Ovary (tissue), 3 donors: ENCODE measurements around the gene GRIN1.

Experiments
- CTCF ChIP-seq, 3 donors: fragments of 450-650 bp in 2 of 3; fragments of 200-600 bp in 1 of 3; IDR thresholded peaks; one replicate each; pipeline versions ENCODE4 v1.5.1 to v1.8.0; 2016 to 2022; ENCODE audit warnings: antibody characterized with exemption in 3 of 3, mild to moderate bottlenecking in 1 of 3
- POLR2A ChIP-seq: fragments of 450-650 bp; IDR thresholded peaks from one replicate; pipeline ENCODE4 v1.6.1; 2017; ENCODE audit warnings: antibody characterized with exemption, mild to moderate bottlenecking, moderate library complexity
- donor health status: DM: no; HTN: no; CAD: no.

- TF ChIP-seq CTCF (IDR thresholded peaks at IDR 0.05), result no peak
- TF ChIP-seq POLR2A, result no peak
Observed at GRCh38 chr9:137164370-137165249, 25.7 kb downstream of the GRIN1 start.
